ENCODE measurements around the gene NTRK1. TPM values are rescaled to one million over a fixed set of nuclear protein-coding genes. Genes with fewer than 3 reads are reported as not detected.

NTRK1 gene
- total RNA-seq, 1 experiment from 2014 or later: 0.89 TPM

- Histone ChIP-seq H3K79me2 (ENCODE audit: insufficient read depth, low read length) (no peaks in the 10 kb centered on the region), H3K36me3 (ENCODE audit: control insufficient read depth in 1 of 2, insufficient read depth in 2 of 2, low read length in 2 of 2) (no peaks in the 10 kb centered on the region), H3K9me2 (ENCODE audit: insufficient read depth) (no peaks in the 10 kb centered on the region), H3K27ac (ENCODE audit: low read depth, low read length) (no peak overlapping the region), H3K4me2 (ENCODE audit: low read length) (no peak overlapping the region), H3K4me3 (replicated peaks in 1 of 2; ENCODE audit: low read depth in 1 of 2, low read length in 2 of 2) (no peak overlapping the region), H4K20me1 (ENCODE audit: insufficient read depth) (no peaks in the 10 kb centered on the region), H3K9ac (ENCODE audit: low read length) (no peak overlapping the region), H3K9me3 (ENCODE audit: control insufficient read depth in 1 of 2, insufficient read depth in 1 of 2, low read depth in 1 of 2, low read length in 2 of 2) (no peaks in the 10 kb centered on the region), H3K4me1 (ENCODE audit: control insufficient read depth in 1 of 2, insufficient read depth in 2 of 2, low read length in 2 of 2) (no peaks in the 10 kb centered on the region), H3K27me3 (ENCODE audit: insufficient read depth, low read length) (no peaks in the 10 kb centered on the region), H2AFZ (ENCODE audit: low read depth, low read length, poor library complexity, severe bottlenecking) (no peak overlapping the region)
- ChIA-PET POLR2A (no interaction called here), RAD21 (ENCODE audit: low non-redundant PET in 1 of 2, low total read pairs in 2 of 2, uncharacterized antibody in 2 of 2, unreplicated experiment in 2 of 2) (no interaction called here), CTCF (no interaction called here)
- no peak for DNase-seq (ENCODE audit: low read depth, low spot score)
- intact Hi-C loops (cut with micrococcal nuclease): no loop called here
- BruUV-seq (replicated peaks): no TSS peak
- no peak for TF ChIP-seq SP1 (IDR thresholded peaks at IDR 0.05; ENCODE audit: low read depth)
- ATAC-seq: no peak
These were observed 16.0 kb upstream of the NTRK1 start for GRCh38 chr1:156844638-156845037.

- CTCF ChIA-PET: no interaction called here
- no peak overlapping the region for H2AFZ ChIP-seq (ENCODE audit: low read depth, low read length, poor library complexity, severe bottlenecking)
- H3K27ac ChIP-seq (ENCODE audit: low read depth, low read length): no peak overlapping the region
- H3K27me3 ChIP-seq (ENCODE audit: insufficient read depth, low read length): no peaks in the 10 kb centered on the region
- H3K79me2 ChIP-seq (ENCODE audit: insufficient read depth, low read length): no peaks in the 10 kb centered on the region
- H4K20me1 ChIP-seq (ENCODE audit: insufficient read depth): no peaks in the 10 kb centered on the region
- H3K9me3 ChIP-seq (ENCODE audit: control insufficient read depth in 1 of 2, insufficient read depth in 1 of 2, low read depth in 1 of 2, low read length in 2 of 2): no peaks in the 10 kb centered on the region
- no TSS peak for BruUV-seq (replicated peaks)
- no peak for DNase-seq (ENCODE audit: low read depth, low spot score)
- RAD21 ChIA-PET (ENCODE audit: low non-redundant PET in 1 of 2, low total read pairs in 2 of 2, uncharacterized antibody in 2 of 2, unreplicated experiment in 2 of 2): no interaction called here
- 0 out of 2 replicates have a peak, but pooled peaks have one; percentile 40 for ATAC-seq
- no peaks in the 10 kb centered on the region for H3K4me1 ChIP-seq (ENCODE audit: control insufficient read depth in 1 of 2, insufficient read depth in 2 of 2, low read length in 2 of 2)
- H3K9me2 ChIP-seq (ENCODE audit: insufficient read depth): no peaks in the 10 kb centered on the region
- POLR2A ChIA-PET: no interaction called here
- H3K36me3 ChIP-seq (ENCODE audit: control insufficient read depth in 1 of 2, insufficient read depth in 2 of 2, low read length in 2 of 2): no peaks in the 10 kb centered on the region
- intact Hi-C loops (cut with micrococcal nuclease): no loop called here
- no peak overlapping the region for H3K4me2 ChIP-seq (ENCODE audit: low read length)
- no peak overlapping the region for H3K4me3 ChIP-seq (replicated peaks in 1 of 2; ENCODE audit: low read depth in 1 of 2, low read length in 2 of 2)
- H3K9ac ChIP-seq (ENCODE audit: low read length): no peak overlapping the region
- TF ChIP-seq SP1 (IDR thresholded peaks at IDR 0.05; ENCODE audit: low read depth): no peak
- TF ChIP-seq JUND (IDR thresholded peaks at IDR 0.05): no peak
- no peak for TF ChIP-seq YY1 (IDR thresholded peaks at IDR 0.05; ENCODE audit: extremely low read depth, insufficient replicate concordance, low read depth, low read length)
- no peak for TF ChIP-seq RAD21 (IDR thresholded peaks at IDR 0.05; ENCODE audit: low read depth)
- no peak for TF ChIP-seq POLR2AphosphoS5 (IDR thresholded peaks at IDR 0.05; ENCODE audit: low read depth, low read length)
- TF ChIP-seq, protein P1, sequence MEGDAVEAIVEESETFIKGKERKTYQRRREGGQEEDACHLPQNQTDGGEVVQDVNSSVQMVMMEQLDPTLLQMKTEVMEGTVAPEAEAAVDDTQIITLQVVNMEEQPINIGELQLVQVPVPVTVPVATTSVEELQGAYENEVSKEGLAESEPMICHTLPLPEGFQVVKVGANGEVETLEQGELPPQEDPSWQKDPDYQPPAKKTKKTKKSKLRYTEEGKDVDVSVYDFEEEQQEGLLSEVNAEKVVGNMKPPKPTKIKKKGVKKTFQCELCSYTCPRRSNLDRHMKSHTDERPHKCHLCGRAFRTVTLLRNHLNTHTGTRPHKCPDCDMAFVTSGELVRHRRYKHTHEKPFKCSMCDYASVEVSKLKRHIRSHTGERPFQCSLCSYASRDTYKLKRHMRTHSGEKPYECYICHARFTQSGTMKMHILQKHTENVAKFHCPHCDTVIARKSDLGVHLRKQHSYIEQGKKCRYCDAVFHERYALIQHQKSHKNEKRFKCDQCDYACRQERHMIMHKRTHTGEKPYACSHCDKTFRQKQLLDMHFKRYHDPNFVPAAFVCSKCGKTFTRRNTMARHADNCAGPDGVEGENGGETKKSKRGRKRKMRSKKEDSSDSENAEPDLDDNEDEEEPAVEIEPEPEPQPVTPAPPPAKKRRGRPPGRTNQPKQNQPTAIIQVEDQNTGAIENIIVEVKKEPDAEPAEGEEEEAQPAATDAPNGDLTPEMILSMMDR (IDR thresholded peaks at IDR 0.05 in 2 of 3, conservative IDR thresholded peaks at IDR 0.05 in 1 of 3; ENCODE audit: borderline replicate concordance in 1 of 3, insufficient read depth in 1 of 3, low read depth in 2 of 3, low read length in 2 of 3): no peak
- no peak for TF ChIP-seq ZNF274 (IDR thresholded peaks at IDR 0.05; ENCODE audit: low read depth, low read length)
- TF ChIP-seq TCF7L2 (IDR thresholded peaks at IDR 0.05; ENCODE audit: borderline replicate concordance, extremely low read depth, insufficient read depth, insufficient read length): no peak
- TF ChIP-seq CBX3 (IDR thresholded peaks at IDR 0.05; ENCODE audit: low read depth): no peak
- TF ChIP-seq EZH2phosphoT487 (IDR thresholded peaks at IDR 0.05; ENCODE audit: borderline replicate concordance): no peak
- no peak for TF ChIP-seq ZFX (IDR thresholded peaks at IDR 0.05)
- TF ChIP-seq, protein P2, sequence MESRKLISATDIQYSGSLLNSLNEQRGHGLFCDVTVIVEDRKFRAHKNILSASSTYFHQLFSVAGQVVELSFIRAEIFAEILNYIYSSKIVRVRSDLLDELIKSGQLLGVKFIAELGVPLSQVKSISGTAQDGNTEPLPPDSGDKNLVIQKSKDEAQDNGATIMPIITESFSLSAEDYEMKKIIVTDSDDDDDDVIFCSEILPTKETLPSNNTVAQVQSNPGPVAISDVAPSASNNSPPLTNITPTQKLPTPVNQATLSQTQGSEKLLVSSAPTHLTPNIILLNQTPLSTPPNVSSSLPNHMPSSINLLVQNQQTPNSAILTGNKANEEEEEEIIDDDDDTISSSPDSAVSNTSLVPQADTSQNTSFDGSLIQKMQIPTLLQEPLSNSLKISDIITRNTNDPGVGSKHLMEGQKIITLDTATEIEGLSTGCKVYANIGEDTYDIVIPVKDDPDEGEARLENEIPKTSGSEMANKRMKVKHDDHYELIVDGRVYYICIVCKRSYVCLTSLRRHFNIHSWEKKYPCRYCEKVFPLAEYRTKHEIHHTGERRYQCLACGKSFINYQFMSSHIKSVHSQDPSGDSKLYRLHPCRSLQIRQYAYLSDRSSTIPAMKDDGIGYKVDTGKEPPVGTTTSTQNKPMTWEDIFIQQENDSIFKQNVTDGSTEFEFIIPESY (IDR thresholded peaks at IDR 0.05; ENCODE audit: extremely low read depth, insufficient replicate concordance, low read length): no peak
- no peak for TF ChIP-seq CEBPB (IDR thresholded peaks at IDR 0.05; ENCODE audit: low read depth)
These were observed 15.4 kb upstream of the NTRK1 start for GRCh38 chr1:156845055-156845952.

All from HCT116 (cell line).